HG02970 (cell line): ENCODE data around the gene SRC.

Source experiments
- ATAC-seq: cut with Tn5 transposase; IDR thresholded peaks from one replicate; pipeline ENCODE4 v1.9.1; 2021; ENCODE audit warnings: mild to moderate bottlenecking, moderate library complexity, moderate number of reproducible peaks; ENCODE audit not compliant: unreplicated experiment, low FRiP score

The SRC gene

DNA sequence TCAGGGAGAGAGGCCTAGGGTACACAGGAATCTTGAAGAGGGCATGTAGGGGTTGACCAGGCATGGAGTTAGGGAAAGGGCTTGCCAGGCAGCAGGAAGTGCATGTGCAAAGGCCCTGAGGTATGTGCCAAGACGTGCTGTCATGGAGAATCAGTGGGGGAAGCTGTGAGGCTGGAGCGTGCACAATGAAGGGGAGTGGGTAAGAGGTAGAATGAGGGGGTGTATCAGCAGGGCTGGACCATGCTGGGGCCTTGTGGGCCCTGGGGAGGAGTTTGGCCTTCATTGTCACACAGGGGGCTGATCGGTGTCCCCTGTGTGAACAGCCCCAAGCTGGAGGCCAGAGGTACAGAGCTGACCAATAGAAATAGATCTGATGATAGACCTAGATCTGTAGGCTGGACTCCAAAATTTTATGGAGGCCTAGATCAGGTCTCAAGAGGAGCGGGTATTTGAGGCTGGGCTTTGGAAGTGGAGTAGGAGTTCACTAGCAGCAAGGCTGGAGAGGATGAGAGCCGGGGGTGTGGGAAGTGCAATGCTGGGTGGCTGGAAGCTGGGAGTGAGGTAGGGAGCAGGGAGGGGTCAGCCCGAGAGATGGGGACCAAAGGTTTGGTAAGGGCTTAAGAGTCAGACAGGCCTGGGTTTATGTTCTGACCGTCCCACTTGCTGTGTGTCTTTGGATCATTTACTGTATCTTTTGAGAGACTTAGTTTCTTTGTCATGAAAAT is 3.0 kb downstream of the SRC start:
- no peak for ATAC-seq

DNA sequence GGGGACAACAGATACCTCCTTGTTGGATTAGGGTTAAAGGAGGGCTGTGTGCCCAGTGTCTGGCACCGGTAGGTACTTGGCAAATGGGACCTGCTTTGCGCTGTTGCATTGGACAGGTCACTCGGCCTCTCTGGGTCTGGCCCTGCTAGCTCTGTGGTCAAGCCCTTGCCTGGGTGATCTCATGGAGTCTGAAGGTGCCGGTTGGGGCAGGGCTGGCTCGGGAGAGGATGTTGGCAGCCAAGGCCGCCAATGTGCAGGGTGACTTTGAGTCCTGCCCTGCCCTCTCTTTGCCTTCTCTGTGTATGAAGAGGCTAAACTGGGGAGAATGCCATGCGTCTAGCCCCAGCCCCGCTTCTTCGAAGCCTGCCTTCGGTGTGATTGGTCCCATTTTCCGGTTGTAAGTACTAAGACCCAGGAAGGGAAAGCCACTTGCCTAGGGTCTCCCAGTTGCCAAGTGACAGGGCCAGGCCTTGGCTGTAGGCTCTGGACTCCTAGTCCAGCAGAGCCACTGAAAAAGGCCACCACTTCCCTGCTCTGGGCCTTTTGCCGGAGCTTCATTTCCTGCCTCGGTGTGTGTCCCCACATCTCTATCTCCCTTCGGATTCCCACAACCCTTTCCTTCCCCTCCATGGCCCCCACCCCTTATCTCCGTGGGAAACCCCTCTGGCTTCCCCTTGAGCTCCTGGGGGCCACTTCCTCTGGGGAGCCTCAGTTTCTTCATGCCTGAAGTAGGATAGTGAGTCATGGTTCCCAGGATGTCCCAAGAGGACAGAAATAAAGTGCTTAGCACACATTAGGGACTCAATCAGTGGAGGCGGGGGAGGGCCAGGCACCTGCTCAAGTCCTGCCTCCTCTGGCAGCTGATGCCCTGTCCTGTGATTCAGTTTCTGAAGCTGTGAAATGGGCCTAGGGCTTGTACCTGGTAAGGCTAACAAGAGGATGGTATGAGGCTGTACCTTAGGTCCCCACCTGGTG is 3.9 kb downstream of the SRC start:
- no peak for ATAC-seq

- no peak for ATAC-seq
Observed at GRCh38 chr20:37350649-37351574, 5.0 kb downstream of the SRC start.

GRCh38 chr20:37351689-37352607 is 6.0 kb downstream of the SRC start:
- ATAC-seq: no peak

DNA sequence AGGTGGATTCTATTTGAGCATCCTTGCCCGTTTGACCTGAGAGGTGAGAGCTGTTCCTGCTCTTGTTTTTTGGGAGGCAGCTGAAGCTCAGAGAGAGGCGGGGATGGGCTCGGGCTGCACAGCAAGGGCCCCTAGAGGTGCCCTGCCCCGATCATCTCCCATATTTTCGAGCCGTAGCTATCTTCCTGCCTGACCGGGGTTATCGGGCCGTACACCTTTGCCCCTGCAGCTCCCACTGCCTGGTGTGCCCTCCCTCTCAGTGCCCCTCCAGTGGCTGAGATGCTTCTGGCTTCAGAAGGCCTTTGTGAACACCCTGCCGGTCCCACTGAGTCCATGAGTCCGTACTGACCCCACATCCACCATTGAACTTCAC is 6.7 kb downstream of the SRC start:
- no peak for ATAC-seq

DNA sequence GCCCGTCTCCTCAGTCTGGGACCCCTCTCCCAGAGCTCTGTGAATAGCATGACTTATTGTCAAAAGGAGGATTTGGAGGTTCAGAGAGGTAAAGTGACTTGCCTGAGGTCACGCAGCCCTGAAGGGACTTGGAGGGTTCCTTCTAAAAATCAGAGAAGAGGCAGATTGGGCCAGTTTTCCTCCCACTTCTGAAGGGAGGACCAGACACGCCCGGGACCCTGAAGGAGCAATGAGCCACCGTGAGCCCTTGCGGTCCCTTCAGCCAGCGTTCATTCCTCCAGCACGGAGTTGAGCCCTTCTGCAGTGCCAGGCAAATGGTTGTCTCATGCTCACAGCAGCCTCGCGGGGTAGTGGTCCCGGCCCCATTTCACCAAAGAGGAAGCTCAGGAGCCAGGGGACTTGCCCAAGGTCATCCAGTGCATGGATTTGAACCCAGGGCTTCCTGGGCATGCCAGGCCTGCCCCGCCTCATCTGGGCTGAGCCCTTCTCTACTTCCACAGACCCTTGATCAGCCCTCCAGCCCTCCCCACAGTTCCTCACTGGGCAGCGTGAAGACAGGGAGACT is 7.4 kb downstream of the SRC start:
- ATAC-seq: no peak

- no peak for ATAC-seq
Observed at GRCh38 chr20:37354210-37355195, 8.6 kb downstream of the SRC start.

DNA sequence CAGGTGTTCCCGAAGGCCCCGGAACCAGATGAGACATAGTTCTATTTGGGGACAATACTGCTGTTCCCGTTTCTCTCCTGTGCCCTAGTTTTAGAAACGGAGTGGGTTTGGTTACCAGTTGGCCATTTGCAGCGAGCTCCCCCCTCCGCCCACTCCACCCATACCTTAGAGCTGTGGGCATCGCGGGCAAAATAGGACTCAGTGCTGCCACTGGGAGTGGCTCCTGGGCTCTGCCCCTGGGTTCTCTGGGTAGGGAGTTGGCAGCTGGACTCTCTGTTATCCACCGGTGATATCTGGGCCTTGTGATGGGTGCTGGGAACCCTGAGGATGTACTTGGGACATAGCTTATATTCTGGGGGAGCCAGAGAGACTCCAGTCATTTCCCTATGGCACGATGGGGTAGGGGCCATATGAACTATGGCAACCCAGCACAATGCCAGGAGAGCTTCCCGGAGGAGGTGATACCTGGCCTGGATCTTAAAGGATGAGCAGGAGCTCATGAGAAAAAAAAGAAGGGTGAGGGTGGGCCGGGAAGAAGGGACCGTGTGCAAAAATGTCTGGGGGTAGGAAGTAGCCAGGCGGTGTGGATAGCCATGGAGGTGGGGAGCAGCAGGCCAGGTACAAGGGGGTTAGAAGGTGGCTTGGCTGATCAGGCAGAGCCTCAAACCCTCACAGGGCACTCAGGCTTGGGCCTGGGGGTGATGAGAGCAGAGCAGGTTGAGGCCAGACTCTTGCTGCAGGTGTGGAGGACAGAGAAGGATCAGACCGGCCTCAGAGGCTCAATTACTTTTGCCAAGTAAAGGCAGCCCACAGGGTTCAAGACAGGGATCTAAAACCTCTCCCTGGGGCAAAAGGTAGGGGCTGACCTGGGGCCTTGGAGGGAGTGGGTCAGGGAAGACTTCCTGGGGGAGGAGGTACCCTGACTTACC is 9.6 kb downstream of the SRC start:
- no peak for ATAC-seq

GRCh38 chr20:37356387-37356786 is 10.4 kb downstream of the SRC start:
- no peak for ATAC-seq

DNA sequence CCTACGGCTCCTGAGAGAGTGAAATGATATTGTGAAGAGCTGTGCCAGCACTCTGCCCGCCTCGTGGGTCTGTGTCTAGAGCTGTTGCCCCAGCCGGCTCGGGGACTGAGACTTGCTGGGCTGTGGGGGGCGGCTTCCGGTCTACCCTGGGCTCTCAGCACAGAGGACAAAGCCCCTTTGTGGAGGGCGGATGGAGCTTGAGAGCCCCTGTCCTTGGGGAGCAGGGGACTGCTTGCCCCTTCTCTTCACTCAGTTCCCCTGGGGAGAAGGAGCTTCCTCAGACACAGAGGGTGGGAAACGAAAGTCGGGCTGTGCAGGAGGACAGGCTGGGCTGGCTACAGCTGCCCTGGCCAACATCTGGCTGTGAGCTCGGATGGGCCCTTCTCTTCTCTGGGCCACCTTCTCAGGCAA is 11.0 kb downstream of the SRC start:
- no peak for ATAC-seq

- no peak for ATAC-seq
Observed at GRCh38 chr20:37357481-37358365, 11.8 kb downstream of the SRC start.

DNA sequence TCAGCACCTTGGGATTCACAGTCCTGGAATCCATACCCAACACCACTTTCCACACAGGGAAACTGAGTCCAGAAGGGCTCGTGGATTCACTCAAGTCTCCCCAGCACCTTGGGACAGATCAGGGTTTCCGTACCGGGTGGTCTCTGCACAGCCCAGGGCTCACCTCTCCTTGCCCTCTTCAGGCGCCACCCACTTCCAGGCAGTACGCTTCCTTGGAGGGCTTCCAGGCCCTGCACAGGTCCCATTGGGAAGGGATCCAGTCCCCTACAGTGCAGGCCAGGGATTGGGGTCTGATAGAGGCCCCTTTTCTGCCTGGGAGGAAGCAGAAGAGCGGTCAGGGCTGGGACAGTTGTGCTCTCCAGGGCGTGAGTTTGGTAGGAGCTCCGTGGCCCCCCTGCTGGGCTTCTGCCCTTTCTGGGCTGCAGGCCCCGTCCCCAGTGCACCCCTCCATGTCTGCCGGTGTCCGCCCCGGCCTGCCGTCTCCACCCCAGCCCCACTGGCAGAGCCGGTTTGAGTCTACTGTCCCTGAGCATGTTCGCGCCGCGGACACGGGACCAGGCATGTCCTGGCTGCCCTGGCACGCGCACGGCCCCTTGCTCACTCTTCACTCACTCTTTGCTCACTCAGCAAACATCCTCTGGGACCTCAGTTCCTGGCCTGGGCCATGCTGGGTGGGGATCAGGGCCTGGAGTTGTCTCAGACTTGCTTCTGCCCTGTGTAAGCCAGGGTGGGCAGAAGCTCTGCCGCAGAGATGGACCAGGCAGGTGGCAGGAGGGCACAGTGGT is 12.6 kb downstream of the SRC start:
- ATAC-seq: no peak

GRCh38 chr20:37359331-37359730 is 13.4 kb downstream of the SRC start:
- ATAC-seq: no peak

- ATAC-seq: no peak
Observed at GRCh38 chr20:37359836-37360235, 13.9 kb downstream of the SRC start.

GRCh38 chr20:37360391-37361115 is 14.6 kb downstream of the SRC start:
- no peak for ATAC-seq
